NCI-H1694 treated with DMSO at 0.1 percent for 48 hours (cell line): ENCODE data around the gene XRCC6.
"Not testable (repeated sequence)": the region's sequence is repeated elsewhere in the genome, so short reads cannot be mapped to it uniquely, and the experiment has no call there.

Source experiments
- DNase-seq: peaks from one replicate; lab custom pipeline; 2025; lab: John Stamatoyannopoulos, UW

XRCC6 gene

DNA sequence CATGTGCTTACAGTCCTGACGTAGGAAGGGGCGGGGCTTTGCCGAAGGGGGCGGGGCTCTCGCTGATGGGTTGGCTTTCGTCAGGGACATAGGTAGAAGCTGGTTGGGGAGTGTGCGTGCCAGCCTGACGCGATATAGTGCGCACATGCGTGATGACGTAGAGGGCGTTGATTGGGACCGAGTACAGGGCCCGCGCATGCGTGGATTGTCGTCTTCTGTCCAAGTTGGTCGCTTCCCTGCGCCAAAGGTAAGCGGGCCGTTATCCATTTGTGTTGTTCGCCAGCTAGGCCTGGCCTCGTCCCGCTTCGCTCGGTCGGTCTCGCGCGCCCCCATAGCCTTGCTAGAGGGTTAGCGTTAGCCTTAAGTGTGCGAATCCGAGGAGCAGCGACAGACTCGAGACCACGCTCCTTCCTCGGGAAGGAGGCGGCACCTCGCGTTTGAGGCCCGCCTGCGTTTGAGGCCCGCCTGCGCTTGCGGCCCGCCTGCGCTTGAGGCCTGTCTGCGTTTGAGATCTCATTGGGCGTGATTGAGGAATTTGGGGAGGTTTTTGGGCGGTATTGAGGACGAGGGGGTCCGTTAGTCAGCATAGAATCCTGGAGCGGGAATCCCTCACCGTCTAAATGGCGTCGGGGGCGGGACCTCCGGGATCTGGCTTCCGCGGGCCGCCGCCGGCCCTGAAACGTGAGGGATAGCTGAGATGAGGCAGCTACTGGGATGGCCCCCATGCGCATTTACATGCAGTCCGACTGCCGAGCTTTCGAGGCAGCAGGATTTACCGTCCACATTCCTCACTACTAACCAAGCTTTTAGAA, at the start of gene XRCC6:
Gene XRCC6 (plus strand): TSS at position 197 of the 812 bp plus-strand sequence. CDS start 710 bp downstream, outside the sequence.
- DNase-seq: peak; percentile 99

DNA sequence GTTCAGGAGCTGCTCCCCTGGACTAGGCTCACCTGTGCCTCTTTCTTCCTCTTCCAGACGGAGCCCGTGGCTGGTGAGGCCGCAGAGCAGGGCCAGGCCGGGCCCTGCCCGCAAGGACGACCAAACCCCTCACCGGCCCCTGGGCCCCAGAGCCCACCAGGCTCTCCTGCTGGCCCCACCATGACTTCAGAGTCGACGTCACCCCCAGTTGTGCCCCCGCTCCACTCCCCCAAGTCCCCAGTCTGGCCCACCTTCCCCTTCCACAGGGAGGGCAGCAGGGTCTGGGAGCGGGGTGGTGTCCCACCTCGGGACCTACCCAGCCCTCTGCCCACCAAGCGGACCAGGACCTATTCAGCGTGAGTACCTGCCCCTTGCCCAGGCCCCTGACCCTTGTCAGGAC, 49.3 kb upstream of the XRCC6 start:
- DNase-seq: no peak

DNA sequence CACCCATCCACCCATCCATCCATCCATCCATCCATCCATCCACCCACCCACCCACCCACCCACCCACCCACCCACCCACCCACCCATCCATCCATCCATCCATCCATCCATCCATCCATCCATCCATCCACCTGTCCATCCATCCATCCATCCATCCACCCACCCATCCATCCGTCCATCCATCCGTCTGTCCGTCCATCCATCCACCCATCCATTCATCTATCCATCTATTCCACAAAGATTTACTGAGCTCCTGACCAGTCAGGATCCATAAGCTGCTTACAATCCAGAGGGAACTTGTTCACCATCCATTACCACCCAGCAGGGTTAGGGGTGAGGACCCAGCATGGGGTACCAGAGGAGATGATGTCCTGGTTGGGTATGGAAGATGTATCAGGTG, 48.8 kb upstream of the XRCC6 start:
- not testable (repeated sequence) for DNase-seq

DNA sequence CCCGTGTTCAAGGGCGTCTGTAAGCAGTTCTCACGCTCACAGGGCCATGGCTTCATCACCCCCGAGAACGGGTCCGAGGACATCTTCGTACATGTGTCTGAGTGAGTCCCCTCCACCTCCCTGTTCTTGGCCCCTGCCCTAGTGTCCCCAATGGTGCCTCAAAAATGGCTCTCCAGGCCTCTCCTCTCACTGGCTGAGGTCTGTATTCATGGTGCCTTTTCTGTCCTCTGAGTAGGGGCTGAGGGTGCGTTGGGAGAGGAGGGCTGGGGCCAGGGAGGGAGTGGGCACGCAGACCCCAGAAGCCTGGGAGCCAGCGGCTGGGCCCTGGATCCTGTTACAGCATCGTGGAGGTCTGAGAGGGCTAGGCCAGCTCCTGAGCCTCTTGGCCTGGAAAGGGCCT, 47.4 kb upstream of the XRCC6 start:
- DNase-seq: no peak

DNA sequence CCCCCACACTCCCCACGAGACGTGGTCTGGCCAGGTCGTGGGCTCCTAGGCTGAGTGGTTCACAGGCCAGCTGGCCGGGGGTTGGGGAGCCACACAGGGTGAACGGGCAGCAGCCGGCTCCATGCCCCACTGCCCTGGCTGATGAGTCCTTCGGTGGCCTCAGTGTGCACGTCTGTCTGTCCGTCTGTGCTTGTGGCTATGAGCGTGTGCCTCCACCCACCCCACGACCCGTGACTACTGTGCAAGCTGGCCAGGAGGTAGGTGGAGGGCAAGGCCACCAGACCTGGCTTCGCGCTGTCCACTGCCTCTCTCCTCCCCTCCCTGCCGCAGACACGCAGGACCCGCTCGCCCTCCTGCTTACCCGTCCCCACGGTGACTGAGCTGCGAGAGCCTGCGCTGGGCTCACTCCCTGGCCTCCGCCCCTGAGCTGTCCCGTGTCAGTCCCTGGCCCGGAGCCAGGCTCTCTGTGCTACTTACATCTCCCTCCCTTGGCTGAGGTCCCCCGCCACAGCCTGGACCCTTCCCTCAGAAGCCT, 46.2 kb upstream of the XRCC6 start:
- DNase-seq: no peak

DNA sequence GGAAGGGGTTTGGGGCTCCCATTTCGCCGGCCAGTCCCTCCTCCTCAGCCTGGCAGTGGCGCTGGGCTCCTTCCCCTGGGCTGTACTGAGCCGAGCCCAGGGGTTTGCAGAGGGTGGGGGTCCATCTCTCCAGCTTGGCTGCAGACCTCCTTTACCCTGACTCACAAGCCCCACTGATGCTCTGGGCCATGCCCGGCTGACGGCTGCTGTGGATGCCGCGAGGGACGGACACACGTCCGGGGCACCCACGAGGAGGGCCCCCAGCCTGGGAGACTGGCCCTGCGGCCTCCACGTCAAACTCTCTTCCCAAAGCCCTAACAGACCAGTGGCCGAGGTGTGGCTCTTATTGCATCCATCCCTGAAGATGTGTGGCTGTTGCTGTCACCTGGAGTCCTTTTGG, 45.6 kb upstream of the XRCC6 start:
- no peak for DNase-seq

DNA sequence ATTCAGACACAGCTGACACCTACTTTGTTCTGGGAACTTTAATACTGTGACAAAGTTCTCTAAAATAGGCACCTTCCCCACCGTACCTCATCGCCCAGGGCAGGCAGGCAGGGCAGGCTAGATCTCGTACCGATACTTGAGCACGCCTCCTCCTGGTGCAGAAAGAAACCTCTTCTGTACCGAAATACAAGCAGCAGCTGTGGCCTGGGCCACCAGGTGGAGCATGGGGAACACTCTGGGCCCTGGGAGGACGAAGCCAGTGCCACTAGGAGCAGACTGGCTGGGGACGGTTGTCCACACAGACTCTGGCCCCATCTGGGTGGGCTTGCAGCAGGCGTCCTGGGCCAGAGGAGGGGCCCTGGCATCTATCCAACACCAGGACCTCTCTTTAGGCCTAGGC, 44.2 kb upstream of the XRCC6 start:
- peak; percentile 43 for DNase-seq

DNA sequence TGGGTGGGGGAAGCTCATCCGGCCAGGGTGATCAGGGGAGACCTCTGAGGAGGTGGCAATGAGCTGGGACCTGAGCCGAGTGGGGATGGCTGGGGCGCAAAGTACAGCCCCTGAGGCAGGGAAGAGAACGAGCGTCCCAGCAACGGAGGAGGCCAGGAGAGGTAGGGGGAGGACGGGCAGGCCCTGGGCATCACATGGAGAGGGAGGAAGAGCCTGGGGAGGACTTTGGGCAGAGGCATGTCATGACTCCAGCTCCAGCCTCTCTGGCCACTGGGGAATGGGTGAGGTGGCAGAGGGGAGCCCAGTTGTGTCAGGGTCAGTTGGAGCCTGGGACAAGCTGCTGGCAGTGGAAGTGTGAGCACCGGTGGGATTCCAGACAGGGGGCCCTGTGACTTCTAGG, 43.0 kb upstream of the XRCC6 start:
- DNase-seq: no peak

DNA sequence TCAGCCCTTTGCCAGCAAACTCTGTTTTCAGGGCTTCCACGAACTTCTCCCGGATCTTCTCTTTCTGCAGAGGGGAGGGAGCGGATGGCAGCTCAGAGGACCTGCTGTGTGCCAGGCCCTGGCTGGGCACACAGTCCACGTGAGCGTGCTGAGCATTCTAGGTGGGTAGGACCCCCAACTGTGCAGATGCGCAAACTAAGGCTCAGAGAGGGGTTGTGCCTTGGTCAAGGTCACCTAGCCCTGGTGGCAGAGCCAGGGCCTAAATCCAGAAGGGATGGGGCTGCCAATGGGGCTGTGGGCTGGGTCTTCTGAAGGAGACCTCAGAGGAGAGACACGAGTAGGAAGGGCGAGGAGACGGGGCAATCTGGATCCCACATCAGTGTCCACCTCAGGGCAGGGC, 42.3 kb upstream of the XRCC6 start:
- no peak for DNase-seq

DNA sequence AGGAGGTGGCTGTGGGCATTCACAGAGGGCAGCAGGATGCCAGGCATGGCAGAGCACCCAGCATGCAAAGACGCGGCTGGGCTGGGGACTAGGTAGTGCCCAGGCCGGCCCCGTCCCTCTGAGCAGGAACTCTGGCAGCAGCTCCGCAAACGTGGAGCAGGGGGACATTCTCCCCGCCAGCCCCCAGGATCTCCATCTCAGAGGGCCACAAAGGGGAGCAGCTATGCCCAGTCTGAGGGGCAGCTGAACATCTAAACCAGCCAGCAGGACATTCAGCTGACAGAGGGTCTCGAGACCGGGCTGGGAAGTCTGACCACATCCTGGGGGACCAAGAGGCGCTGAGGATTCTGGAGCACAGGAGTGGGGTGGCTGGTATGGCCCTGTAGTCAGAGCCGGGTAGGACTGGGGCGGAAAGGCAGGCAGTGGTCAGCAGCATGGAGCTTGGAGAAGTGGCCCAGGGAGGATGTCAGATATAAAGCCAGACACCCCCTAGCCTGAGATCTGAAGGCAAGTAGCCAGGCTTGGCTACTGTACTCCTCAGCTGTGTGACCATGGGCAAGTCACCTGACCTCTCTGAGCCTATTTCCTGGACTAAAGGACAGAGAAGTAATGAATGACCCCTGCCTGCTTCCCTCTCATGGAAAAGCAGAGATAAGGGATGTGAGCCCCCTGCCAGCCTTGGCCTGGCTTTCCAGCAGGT, 41.6 kb upstream of the XRCC6 start:
- no peak for DNase-seq

DNA sequence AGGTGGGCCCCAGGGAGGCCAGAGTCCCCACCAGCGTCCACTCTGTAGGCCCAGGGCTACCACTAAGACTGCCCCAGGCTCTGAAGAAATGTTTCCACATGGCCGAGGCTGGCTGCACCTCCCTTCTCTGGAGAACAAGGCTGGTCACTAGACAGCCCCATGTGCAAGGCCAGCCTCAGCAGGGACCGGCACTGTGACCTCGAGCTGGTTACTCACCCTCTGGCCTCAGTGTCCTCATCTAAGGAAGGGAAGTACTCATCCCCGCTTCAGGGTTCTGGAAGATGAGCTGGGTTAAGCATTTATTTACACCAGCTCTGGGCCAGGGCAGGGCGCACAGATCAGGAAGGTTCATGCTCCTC, 41.1 kb upstream of the XRCC6 start:
- DNase-seq: no peak

DNA sequence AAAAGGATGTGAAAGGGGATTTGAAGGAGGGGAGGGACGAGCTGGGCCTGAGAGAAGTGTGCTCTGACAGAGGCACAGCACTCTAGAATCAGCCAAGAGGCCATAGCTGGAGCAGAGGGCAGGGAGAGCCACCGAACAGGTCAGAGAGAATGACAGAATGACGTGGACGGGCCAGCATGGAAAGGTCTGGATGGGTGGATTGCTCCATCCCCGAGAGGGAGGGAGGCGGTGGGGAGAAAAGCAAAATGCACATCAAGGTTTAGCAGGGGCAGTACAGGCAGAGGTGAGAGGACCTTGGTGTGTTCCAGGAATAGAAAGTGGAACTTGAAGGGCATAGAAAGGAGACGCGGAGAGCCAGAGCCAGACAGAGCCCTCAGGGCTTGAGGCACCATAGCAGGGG, 38.4 kb upstream of the XRCC6 start:
- DNase-seq: no peak

DNA sequence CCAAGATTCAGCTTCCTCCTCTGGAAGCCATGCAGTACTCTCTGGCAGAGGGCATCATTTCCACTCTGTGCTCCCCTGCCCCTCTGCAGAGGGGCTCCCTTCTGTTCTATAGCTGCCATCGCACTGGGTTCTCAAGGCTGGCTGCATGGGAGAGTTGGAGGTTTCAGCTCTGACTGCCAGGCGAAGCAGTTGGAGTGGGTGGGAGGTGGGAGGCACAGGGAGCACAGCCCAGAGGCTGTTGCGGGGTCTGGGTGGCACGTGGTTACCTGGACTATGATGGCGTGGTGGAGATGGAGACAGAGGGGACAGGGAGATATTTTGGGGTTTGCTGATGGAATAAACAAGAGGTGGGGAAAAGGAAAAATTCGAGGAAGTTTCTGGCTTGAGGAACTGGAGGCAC, 36.2 kb upstream of the XRCC6 start:
- no peak for DNase-seq

DNA sequence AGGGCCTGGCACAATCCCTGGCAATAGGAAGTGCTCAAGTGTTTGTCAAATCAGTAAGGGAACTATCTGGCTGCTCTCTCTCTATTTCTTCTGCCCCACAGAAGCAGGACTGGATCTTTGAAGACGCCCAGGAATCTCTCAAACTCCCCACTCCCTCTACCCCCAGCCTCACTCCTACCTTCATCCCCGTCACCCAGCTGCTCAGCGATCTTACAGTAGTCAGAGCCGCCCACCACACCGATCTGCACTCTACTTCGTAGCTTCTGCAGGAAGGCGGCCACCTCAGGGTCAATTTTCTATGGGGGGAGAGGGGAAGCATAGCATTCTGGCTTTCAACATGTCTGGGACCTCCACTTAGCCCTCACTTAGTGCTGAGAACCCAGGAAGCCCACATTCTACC, 35.2 kb upstream of the XRCC6 start:
- DNase-seq: no peak

DNA sequence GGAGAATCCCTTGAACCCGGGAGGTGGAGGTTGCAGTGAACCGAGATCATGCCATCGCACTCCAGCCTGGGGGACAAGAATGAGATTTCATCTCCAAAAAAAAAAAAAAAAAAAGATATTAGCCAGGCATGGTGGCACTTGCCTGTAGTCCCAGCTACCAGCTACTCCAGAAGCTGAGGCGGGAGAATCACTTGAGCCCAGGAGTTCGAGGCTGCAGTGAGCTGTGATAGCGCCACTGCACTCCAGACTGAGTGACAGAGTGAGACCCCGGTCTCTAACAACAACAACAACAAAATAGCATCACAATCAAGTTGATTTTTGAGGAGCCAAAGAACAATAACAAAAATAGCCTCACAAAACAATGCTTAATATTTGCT, 33.8 kb upstream of the XRCC6 start:
- no peak for DNase-seq

DNA sequence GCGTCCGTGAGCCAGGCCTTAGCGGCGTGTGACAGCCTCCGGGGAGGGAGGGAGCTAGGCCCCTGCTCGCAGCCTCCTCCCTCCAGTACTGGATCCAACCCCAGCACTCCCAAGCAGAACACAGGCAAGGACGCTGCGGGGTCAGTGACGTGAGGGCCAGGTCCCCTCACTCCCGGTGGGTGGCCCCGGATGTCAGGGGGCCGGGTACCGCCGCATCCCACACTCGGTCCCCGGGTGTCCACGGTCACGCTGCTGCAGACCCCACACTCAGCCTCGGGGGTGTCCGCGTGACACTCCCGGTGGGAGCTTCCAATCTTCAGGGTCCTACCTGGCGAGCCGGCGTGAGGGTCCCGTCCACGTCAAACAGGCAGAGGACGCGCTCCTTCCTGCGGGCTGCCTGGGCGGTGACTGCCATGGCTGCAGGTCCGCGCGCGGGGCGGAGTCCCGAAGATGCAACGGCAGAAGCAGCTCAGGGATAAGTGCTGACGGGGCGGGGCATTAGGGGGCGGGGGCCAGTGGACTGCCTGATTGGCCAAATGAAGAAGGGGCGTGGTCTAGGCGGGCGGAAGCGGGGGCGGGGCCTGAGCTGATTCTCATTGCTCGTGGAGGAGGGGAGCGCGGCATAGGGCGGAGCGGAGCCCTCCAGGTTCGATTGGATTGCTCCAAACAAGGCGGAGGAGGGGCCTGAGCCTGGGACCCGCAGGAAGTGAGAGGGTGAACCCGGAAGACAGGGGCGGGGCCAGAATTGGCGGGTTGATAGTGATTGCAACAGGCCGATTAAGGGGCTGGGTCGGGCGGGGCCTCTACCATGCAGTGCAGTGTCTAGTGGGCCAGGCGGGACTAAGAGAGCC, 31.5 kb upstream of the XRCC6 start, which contains the start of gene PMM1:
Gene PMM1 (minus strand): TSS at position 450 of the 851 bp plus-strand sequence. CDS start 35 bp downstream, at position 415.
- peak; percentile 99 for DNase-seq

DNA sequence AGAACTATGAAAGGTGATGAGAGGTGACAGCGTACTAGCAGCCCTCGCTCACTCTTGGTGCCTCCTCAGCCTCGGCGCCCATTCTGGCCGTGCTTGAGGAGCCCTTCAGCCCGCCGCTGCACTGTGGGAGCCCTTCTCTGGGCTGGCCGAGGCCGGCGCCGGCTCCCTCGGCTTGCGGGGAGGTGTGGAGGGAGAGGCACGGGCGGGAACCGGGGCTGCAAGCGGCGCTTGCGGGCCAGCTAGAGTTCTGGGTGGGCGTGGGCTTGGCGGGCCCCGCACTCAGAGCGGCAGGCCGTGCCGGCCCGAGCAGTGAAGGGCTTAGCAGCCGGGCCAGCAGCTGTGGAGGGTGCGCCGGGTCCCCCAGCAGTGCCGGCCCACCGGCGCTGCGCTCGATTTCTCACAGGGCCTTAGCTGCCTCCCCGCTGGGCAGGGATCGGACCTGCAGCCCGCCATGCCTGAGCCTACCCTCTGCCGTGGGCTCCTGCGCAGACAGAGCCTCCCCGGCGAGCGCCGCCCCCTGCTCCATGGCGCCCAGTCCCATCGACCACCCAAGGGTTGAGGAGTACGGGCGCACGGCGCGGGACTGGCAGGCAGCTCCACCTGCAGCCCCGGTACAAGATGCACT, 27.6 kb upstream of the XRCC6 start:
- not testable (repeated sequence) for DNase-seq

DNA sequence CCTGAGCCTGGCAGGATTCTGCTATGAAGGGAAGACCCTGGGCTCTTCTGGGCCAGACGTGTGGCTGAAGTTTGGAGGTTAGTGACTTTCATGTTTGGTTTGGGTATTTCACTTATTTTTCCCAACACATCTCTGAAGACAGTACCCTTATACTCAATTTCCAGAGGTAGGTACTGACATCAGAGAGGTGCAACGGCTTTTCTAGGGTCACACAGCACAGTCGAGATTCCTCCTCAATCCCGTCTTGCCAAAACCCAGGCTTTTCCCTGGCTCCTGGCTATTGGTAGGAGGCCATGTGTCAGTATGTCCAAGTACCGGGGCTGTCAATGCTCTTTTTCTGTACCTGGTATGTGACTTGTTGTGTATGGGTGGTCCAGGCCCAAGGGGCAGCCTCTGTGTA, 25.4 kb upstream of the XRCC6 start:
- no peak for DNase-seq

DNA sequence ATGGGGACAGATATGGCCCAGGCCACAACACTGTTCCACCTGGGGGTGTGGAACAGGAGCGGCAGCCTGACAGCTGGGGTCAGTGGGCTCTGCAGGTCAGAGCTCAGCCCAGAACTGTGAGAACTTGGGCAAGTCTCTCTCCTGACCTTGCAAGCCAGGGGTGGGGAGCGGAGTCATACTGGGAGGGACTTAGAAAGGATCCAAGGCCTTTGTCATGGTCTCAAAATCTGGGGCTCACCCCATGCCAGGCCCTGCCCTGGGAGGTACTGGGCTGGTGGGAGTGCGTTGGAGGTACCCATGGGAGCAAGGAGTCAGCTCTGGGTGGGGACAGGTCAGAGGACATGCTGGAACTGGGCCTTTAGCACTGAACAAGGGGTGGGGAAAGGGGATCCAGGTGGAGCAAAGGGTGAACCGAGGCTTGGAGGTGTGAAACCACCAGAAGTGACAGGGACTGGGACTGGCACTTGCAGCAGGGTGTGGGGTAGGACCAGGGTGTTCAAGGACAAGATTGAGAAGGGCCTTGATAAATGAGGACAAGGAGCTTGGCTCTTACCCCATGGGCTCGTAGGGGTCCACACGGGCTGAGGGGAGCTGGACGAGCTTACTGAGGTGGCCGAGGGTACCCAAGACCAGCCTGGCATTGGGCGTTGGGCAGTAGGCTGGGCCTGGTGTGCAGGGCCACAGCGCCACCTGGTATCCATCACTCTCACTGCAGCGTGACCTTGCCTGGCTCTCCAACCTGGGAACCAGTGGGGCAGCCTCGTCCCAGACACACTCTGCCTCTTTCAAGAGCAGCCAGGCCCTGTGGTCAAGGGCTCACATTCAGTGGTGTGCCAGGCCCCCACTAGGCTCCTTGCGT, 24.1 kb upstream of the XRCC6 start:
- peak; percentile 50 for DNase-seq

DNA sequence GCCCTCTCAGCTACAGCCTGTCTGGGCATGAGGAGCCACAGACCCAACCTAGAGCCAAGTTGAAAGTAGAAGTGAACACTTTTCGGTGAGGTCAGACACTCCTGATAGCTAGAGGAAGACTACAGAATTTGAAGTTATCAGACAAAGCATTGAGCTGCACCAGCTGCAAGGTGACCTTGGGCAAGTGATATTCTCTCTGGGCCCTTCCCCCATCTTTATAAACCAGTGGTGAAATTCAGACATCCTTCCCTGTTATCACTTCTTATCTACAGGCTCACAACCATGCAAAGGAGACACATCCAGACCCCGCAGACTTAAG, 23.5 kb upstream of the XRCC6 start:
- DNase-seq: no peak

DNA sequence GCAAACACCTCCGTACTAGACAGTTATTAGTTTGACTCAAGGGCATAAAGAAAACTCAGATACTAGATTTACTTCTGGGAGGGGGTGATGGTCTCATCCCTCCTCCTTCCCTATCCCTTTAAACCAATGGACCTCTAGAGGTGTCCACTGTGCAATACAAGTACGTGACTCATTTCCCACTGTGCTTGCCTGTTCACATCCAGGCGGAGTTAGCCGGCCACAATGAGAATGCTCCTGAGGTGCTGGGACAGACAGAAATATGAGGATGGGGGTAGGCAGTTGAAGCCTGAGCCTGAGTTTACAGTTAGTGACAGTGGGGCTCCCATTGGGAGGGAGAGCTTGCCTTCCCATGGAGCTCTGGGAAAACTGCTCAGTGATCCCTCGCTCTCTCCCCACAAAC, 23.0 kb upstream of the XRCC6 start:
- DNase-seq: no peak
